Osteoblast (primary cell): Measurements from ENCODE around the gene TEDC2. TPM values are rescaled to one million over a fixed set of nuclear protein-coding genes. Genes with fewer than 3 reads are reported as not detected.
"Not testable (repeated sequence)": the region's sequence is repeated elsewhere in the genome, so short reads cannot be mapped to it uniquely, and the experiment has no call there.

ENCODE experiments used
- DNase-seq: peaks from one replicate; pipeline ENCODE4 v3.0.0; 2011; ENCODE audit warnings: low spot score, mixed read lengths; ENCODE audit not compliant: insufficient read length; ENCODE audit errors: missing footprints
- H2AFZ ChIP-seq: 2 replicates; pipeline ENCODE4 v1.6.0; 2011; ENCODE audit warnings: mild to moderate bottlenecking, low read length
- H3K27ac ChIP-seq: 2 replicates; pipeline ENCODE4 v1.5.1; 2011; ENCODE audit warnings: mild to moderate bottlenecking, low read depth, low read length, moderate library complexity
- H3K27me3 ChIP-seq: 2 replicates; pipeline ENCODE4 v1.6.0; 2012; ENCODE audit warnings: mild to moderate bottlenecking, control low read depth, inconsistent platforms, low read length, moderate library complexity; ENCODE audit not compliant: insufficient read depth
- H3K36me3 ChIP-seq: 2 replicates; pipeline ENCODE4 v1.5.1; 2011; ENCODE audit warnings: mild to moderate bottlenecking, low read length, control low read depth, moderate library complexity; ENCODE audit not compliant: insufficient read depth
- H3K4me1 ChIP-seq: 2 replicates; pipeline ENCODE4 v1.5.1; 2011; ENCODE audit warnings: mild to moderate bottlenecking, low read length, control low read depth, moderate library complexity; ENCODE audit not compliant: insufficient read depth
- H3K4me2 ChIP-seq: 2 replicates; pipeline ENCODE4 v1.6.0; 2011; ENCODE audit warnings: mild to moderate bottlenecking, low read length; ENCODE audit not compliant: insufficient read depth
- H3K4me3 ChIP-seq: fragments of 200-600 bp; sonication (generic); 3 replicates; pipeline ENCODE4 v1.5.1; 2012; ENCODE audit warnings: mild to moderate bottlenecking, low read length, inconsistent platforms; ENCODE audit not compliant: insufficient read depth
- H3K79me2 ChIP-seq: 2 replicates; pipeline ENCODE4 v1.6.0; 2012; ENCODE audit warnings: mild to moderate bottlenecking, low read length, control low read depth, inconsistent platforms; ENCODE audit not compliant: insufficient read depth
- H3K9me3 ChIP-seq: 2 replicates; pipeline ENCODE4 v1.5.1; 2011; ENCODE audit warnings: low read depth, low read length, control low read depth
- H4K20me1 ChIP-seq: 2 replicates; pipeline ENCODE4 v1.6.0; 2012; ENCODE audit warnings: mild to moderate bottlenecking, low read length, control low read depth; ENCODE audit not compliant: insufficient read depth
- total RNA-seq: library from RNA; depleted of rRNA; stranded (reverse); fragments of >200 nt; gene quantifications from 2 replicates; pipeline ENCODE4 v1.2.3, GENCODE V29; 2012
- TF ChIP-seq, protein P1 (sequence below): IDR thresholded peaks from 2 replicates; pipeline ENCODE4 v1.5.1; 2011; ENCODE audit warnings: mild to moderate bottlenecking, low read depth, low read length, moderate library complexity; ENCODE audit errors: extremely low read depth

The TEDC2 gene
- total RNA-seq, 1 donor = 5.1 TPM

DNA sequence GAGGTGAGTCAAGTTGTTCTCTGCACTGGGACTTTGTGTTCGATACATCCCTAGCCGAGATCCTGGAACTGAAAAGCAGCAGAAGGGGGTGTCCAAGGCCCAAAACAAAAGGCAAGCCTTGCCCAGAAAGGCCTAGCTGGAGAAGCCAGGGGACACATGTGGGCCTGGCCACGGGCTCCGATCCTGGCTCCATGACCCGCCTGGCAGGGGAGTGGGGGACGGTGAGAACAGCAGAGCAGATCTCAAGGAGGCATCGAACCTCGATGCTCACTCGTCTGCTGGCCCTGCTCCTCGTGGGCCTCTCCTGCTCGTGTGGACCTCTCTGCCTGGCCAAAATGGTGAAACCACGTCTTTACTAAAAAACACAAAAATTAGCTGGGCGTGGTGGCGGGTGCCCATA is 21.8 kb upstream of the TEDC2 start:
- Histone ChIP-seq H3K4me1 (no peaks in the 10 kb centered on the region), H3K36me3 (peaks cover 46% of the 10 kb centered on the region), H3K4me3 (no peak overlapping the region), H4K20me1 (no peaks in the 10 kb centered on the region), H3K9me3 (no peaks in the 10 kb centered on the region), H3K27me3 (no peaks in the 10 kb centered on the region), H3K4me2 (no peak overlapping the region), H3K79me2 (peaks cover 7% of the 10 kb centered on the region), H2AFZ (no peak overlapping the region), H3K27ac (no peak overlapping the region)
- TF ChIP-seq, protein P1, sequence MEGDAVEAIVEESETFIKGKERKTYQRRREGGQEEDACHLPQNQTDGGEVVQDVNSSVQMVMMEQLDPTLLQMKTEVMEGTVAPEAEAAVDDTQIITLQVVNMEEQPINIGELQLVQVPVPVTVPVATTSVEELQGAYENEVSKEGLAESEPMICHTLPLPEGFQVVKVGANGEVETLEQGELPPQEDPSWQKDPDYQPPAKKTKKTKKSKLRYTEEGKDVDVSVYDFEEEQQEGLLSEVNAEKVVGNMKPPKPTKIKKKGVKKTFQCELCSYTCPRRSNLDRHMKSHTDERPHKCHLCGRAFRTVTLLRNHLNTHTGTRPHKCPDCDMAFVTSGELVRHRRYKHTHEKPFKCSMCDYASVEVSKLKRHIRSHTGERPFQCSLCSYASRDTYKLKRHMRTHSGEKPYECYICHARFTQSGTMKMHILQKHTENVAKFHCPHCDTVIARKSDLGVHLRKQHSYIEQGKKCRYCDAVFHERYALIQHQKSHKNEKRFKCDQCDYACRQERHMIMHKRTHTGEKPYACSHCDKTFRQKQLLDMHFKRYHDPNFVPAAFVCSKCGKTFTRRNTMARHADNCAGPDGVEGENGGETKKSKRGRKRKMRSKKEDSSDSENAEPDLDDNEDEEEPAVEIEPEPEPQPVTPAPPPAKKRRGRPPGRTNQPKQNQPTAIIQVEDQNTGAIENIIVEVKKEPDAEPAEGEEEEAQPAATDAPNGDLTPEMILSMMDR = no peak
- DNase-seq = peak; percentile 76

DNA sequence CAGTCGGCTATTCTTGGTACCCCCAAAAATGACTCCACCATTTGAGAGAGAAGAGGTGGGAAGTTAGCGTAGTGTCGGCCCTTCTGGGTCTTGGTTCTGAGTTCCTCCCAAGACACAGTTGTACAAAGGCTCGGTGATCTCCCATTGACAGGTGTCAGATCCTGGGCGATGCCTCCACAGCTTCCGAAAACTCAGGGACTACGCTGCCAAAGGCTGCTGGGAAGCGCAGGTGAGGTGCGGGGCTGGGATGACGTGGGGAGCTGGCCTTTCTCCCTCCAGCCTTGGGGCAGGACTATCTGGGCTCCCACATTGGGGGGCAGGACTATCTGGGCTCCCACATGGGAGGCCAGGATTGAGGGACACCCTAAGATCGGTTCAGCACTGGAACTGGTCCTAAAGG is 20.3 kb upstream of the TEDC2 start:
- TF ChIP-seq, protein P1 = no peak
- Histone ChIP-seq H2AFZ (no peak overlapping the region), H3K4me3 (no peak overlapping the region), H3K4me2 (no peak overlapping the region), H3K79me2 (peaks cover 2% of the 10 kb centered on the region), H3K36me3 (peaks cover 46% of the 10 kb centered on the region), H3K27ac (no peak overlapping the region), H4K20me1 (no peaks in the 10 kb centered on the region), H3K9me3 (no peaks in the 10 kb centered on the region), H3K4me1 (no peaks in the 10 kb centered on the region), H3K27me3 (no peaks in the 10 kb centered on the region)
- DNase-seq = peak; percentile 0

DNA sequence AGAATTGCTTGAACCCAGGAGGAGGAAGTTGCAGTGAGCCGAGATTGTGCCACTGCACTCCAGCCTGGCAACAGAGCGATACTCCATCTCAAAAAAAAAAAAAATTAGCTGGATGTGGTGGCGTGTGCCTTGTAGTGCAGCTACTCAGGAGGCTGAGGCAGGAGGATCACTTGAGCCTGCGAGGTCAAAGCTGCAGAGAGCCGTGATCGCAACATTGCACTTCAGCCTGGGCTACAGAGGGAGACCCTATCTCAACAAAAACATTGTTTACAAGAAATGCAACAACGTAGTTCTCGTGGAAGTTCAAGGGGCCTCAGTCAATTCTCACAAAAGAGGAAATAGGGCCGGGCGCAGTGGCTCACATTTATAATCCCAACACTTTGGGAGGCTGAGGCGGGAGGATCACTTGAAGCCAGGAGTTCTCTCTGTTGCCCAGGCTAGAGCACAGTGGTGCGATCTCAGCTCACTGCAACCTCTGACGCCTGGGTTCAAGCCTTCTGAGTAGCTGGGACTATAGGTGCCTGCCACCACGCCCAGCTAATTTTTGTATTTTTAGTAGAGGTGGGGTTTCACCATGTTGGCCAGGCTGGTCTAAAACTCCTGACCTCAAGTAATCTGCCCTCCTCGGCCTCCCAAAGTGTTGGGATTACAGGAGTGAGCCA is 18.6 kb upstream of the TEDC2 start:
- H3K36me3 ChIP-seq = peaks cover 52% of the 10 kb centered on the region
- not testable (repeated sequence) for H3K4me2 ChIP-seq, H2AFZ ChIP-seq, H3K4me1 ChIP-seq, H3K27me3 ChIP-seq, H4K20me1 ChIP-seq, H3K4me3 ChIP-seq, DNase-seq, H3K79me2 ChIP-seq, H3K9me3 ChIP-seq, H3K27ac ChIP-seq

DNA sequence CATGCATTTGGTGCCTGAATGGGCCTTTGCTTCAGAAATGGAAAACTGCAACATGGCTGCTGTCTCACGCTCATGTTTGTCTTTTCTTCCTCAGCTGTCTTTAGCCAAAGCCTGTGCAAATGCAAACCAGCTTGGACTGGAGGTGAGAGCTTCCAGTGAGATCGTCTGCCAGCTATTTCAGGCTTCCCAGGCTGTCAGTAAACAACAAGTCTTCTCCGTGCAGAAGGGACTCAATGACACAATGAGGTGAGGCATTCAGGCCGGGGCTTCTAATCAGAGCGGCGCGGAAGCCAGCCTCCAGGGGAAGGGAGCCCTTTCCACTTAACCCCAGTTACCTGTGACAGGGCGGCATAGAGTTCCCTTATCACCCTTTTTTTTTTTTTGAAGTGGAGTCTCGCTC is 16.4 kb upstream of the TEDC2 start:
- TF ChIP-seq, protein P1 = no peak

More for the DNA sequence above, 16.4 kb upstream of the TEDC2 start:
- Histone ChIP-seq H3K4me1 (peaks cover 4% of the 10 kb centered on the region), H3K27me3 (no peaks in the 10 kb centered on the region), H3K79me2 (no peaks in the 10 kb centered on the region), H3K27ac (no peak overlapping the region), H3K4me2 (no peak overlapping the region), H3K4me3 (no peak overlapping the region), H3K9me3 (no peaks in the 10 kb centered on the region), H4K20me1 (peaks cover 3% of the 10 kb centered on the region), H3K36me3 (peaks cover 57% of the 10 kb centered on the region), H2AFZ (no peak overlapping the region)
- peak; percentile 17 for DNase-seq
